Dedifferentiated amniotic fluid mesenchymal stem cell (primary cell): ENCODE measurements around the gene PRKCSH.
"Not testable (repeated sequence)": the region's sequence is repeated elsewhere in the genome, so short reads cannot be mapped to it uniquely, and the experiment has no call there.

Source experiments
- DNase-seq: peaks from one replicate; pipeline ENCODE4 v3.0.0-alpha.2; 2016; ENCODE audit errors: extremely low spot score

PRKCSH gene, protein sequence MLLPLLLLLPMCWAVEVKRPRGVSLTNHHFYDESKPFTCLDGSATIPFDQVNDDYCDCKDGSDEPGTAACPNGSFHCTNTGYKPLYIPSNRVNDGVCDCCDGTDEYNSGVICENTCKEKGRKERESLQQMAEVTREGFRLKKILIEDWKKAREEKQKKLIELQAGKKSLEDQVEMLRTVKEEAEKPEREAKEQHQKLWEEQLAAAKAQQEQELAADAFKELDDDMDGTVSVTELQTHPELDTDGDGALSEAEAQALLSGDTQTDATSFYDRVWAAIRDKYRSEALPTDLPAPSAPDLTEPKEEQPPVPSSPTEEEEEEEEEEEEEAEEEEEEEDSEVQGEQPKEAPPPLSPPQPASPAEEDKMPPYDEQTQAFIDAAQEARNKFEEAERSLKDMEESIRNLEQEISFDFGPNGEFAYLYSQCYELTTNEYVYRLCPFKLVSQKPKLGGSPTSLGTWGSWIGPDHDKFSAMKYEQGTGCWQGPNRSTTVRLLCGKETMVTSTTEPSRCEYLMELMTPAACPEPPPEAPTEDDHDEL

DNA sequence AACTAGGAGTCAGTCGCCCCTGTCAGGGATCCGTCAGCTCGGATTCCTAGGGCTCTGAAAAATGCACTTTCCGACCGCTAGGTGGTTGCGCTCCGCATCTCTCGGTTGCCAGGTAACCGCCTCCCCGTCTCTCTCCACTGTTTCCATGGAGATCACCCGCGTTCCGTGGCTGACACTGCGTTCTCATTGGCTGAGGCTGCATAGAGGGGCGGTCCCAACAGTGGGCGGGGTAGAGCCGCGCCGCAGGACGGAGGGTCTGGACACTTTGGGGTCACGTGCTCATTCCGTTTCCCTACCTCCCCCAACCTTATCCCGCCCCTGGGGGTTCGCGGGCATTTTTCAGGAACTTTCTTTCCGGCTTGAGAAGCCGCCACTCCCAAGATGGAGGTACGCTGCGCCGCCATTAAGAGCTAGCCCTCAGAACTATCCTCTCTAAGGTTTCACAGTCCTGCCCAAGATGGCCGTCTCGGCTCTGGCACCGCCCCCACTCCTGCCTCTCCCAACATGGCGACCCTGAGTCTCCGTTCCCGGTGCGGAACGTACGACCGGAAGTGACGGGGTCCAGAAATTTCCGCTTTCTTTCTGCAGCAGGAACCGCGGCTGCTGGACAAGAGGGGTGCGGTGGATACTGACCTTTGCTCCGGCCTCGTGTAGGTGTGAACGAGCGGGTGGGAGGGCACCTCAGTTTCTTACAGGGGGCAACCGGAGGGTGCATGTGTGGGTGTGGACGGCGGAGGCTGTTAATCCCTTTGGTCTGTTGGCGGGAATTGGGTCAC lies at the start of gene PRKCSH, which contains the start of gene ODAD3:
Gene PRKCSH, plus strand, starts transcription at position 579 of the 776 bp plus-strand sequence. CDS start 483 bp downstream, outside the sequence.
Gene ODAD3, minus strand, starts transcription at position 65 of the 776 bp plus-strand sequence. CDS start 105 bp downstream, outside the sequence.
- peak; percentile 99 for DNase-seq

DNA sequence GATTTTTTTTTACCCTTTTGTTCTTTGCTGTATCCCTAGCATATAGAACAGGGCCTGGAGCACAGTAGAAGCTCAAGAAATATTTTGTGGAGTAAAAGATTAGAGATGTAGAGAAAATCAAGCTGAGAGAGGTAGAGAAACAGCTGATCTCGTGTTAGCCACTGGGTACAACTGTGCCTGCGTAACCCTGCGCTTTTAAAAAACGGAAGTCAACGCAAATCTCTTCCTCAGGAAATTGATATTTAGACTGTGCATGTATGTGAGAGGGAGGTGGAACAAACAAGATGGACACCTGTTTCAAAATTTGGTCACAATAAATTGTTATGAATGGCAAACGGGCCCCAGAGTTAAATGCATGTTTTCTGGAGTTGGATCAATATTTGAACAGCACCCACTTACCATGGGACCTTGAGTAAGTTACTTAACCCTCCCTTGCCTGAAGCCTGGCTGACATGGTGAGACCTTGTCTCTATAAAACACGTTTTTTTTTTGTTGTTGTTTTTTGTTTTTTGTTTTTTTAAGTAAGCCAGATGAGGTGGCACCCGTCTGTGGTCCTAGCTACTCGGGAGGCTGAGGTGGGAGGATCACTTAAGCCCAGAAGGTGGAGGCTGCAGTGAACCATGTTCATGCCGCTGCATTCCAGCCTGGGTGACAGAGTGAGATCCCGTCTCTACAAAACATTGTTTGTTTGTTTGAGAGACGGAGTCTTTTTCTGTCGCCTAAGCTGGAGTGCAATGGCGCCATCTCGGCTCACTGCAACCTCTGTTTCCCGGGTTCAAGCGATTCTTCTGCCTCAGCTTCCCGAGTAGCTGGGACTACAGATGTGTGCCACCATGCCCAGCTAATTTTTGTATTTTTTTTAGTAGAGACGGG lies 48.0 kb upstream of the PRKCSH start:
- DNase-seq, result no peak

DNA sequence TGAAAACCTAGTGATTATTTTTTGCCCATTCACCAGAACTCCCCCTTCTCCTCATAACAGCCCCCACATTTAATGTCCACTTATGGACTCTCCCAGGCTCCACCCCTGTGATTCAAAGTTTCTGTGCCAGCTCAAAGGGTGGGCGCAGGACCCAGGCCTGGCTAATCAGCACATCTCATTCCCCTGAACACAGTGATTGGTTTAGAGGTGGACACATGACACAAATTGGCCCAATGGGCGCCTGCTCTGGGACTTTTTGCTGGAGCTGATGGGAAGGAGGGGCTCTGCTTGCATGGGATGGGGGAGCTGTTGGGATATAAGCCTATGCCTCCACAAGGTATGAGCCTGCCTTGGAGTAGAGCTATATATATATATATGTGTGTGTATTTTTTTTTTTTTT lies 45.1 kb upstream of the PRKCSH start:
- no peak for DNase-seq

DNA sequence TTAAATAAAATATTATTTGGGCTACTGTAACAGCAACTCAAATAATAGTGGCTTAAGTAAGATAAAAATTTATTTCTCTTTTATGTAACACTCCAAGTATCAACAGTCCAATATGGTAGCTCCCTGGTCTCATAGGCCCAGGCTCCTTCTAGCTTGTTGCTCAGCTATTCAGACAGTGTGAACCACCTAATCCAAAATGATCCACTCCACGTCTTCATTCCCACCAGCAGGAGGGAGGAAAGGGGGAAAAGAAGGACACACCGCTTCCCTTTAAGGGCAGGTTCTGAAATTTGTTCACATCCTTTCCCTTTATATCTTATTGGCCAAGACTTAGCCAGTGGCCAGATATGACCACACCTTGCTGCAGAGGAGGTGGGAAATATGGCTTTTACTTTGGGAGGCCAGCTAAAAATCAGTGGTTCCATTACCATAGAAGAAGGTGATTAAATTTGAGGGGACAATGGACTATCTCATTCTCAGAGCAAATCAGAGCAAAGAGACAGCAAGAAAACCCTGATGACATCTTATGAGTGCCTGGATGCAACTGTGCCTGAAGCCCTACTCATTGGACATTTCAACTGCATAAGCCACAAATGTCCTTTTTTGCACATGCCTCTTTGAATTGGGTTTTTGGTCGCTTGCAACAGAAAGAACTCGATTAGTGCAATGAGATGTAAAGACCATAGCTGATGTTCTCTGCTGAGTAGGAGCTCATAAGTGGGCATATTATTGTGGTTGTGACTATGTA lies 44.3 kb upstream of the PRKCSH start:
- no peak for DNase-seq

DNA sequence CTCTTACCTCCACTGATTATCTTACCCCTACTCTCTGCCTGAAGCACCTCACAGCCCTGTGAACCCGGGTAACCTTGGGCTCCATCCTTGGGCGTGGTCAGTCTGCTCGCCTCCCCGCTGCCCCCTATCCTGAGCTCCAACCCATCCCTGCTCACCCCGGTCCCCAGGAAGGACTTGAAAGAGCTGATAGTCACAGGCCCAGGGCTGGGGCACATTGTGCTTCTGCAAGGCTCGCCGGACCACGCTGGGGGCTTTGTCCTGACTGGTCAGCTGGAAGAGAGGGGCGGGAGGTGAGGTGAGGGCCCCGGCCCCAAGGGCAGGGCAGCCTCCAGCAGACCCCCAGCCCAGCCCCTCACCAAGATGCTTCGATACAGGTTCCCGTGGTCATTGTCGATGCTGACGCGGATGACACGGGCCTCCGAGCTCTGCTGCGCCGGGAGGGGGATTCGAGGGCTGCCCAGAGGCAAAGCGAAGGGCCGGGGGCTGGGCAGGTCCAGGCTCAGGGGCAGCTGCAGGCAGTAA lies 38.3 kb upstream of the PRKCSH start:
- no peak for DNase-seq

DNA sequence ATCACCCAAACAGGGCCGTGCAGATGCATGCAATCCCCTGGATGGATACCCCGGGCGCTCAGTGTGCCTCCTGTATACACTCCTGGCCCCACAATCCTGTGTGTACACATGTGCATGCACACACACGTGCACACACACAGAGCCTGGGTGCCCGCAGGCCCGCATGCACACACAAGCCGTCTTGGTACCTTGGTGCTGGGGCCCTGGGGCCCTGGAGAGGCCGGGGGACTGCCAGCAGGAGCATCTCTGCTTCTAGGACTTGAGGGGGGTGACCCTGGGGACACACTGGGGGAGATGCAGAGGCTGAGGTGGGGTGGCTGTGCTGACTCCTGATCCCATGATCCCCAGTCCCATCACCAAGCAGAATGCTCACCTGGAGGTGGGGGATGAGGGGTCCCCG lies 35.8 kb upstream of the PRKCSH start:
- no peak for DNase-seq

DNA sequence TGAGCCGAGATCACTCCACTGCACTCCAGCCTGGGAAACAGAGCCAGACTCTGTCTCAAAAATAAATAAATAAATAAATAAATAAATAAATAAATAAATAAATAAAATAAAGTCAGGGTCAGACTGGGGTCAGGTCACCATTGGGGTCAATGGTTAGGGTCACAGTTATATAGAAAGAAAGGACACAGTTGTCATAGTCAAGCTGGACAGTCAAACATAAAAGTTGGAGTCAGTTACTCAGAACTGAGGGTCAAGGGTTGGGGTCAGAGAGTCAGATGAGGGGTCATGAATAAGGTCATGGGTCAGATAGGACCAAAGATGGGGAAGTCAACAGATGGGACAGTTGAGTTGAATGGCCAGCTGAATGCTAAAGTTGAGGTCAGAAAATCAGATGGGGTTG lies 34.6 kb upstream of the PRKCSH start:
- no peak for DNase-seq

DNA sequence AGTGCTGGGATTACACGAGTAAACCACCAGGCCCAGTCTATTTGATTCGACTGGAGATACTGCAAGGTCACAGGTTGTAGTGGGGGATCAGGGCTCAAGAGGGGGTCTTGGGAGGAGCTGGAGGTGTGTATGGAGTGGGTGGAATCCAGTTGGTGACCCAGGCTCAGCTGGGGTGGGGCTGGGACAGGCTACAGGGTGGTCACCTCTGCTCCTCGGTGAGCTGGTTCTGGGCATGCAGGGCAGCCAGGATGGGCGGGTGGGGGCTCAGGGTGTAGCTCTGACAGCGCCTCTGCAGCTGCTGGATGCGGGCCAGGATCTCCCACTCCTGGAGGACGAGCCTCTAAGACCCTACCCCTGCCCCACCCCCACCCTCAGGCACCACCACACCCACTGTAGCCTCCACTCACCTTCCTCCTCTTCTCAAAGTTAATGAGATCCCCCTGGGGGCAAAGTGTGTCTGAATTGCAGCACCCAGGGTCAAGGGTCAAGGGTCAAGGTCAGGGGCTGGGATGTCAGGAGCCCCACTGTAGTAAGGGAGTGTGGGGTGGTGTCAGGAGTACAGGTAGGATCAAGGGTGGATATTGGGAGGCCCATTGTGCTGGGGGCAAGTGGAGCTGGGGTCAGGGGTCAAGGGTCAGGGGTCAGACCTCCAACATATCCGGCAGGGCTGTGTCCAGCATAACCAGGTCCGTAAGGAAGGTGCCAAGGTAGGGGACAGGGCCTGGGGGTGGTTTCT lies 33.5 kb upstream of the PRKCSH start:
- no peak for DNase-seq

DNA sequence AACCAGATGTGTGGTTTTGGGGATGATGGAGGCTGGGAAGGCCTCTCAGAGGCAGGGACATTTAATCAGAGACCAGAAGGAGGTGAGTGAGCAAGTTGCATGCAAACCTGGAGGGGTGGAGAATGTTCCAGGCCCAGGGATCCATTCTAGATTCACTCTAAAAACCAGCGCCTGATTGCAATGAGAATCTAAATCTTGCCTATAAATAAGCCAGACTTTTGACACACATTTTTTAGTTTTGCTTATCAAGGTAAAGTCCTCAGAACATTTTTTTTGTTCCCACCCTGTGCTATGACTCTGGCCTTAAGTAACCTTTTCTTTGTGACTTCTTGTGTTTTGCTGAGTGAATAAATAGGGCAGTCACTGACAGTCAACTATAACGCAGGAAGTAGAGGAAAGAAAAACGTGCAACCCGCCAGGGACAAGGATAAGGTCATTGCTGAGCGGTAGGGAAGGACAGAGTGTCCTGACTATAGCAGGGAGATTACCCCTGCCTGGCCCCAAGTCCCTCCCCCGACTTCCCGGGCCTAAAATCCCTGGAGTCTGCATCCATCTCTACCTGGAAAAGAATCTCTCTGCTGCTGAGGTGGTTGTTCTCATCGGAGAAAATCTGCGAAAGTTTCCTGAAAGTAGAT lies 30.7 kb upstream of the PRKCSH start:
- no peak for DNase-seq

DNA sequence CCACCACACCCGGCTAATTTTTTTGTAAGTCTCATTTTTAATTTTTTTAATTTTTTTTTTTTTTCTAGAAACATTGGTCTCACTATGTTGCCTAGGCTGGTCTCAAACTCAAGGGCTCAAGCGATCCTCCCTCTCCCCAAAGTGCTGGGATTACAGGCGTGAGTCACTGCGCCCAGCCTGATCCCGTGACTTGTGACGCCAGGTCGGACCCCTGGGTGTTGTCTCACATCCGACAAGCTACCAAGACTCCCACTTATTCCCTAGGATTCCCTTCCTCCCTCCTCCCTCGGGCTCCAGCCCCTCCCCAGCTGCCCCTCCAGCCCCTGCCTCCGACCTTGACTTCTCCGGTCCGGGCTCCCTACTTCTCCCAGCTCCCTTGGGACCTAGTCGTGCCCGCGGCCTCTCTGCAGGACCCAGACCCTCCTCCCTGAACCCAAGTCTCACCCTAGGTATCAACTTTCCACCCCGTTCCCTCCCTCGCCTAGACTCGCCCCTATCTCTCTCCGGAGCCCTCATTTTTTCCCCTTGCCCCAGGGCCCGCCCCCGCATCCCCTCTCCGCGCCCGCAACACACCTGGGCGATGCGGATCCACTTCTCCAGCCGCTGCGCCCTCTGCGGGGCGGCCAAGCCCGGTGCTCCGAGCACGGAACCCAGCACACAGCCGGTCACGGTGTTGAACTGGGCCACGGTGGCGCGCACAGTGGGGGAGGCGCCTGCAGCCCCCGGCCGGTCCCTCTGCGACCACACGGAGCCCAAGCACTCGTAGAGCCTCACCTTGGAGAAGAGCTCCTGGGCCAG lies 29.4 kb upstream of the PRKCSH start:
- no peak for DNase-seq

DNA sequence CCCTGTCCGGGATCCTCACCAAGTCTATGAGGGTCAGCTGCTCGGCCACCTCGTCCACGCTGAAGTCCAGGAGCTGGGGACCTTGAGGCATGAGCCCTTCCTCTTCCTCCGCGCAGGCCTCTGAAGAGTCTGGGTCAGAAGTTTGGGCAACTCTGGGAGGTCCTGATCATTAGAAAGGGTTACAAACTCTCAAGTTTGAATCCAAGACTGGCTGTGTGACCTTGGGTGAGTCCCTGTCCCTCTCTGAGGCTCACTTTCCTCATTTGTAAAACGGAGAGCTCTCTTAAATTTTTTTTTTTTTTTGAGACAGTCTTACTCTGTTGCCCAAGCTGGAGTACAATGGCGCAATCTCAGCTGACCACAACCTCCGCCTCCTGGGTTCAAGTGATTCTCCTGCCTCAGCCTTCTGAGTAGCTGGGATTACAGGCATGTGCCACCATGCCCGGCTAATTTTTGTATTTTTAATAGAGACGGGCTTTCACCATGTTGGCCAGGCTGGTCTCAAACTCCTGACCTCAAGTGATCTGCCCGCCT lies 28.7 kb upstream of the PRKCSH start:
- not testable (repeated sequence) for DNase-seq

DNA sequence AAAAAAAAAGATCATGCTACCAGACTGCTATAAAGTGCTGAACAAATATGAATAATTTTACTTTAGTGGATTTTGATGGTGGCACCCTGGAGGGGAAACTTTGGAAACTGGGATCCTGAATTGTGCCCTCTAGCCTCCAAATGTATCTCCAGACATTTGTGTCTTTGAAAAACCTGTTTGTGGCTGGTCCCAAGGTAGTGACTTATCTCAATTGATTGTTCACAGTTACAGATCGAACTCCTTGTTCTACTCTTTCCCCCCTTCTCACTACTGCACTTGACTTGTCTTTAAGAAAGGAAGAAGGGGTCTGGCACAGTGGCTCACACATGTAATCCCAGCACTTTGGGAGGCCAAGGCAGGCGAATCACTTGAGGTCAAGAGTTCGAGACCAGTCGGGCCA lies 26.8 kb upstream of the PRKCSH start:
- DNase-seq, result no peak

DNA sequence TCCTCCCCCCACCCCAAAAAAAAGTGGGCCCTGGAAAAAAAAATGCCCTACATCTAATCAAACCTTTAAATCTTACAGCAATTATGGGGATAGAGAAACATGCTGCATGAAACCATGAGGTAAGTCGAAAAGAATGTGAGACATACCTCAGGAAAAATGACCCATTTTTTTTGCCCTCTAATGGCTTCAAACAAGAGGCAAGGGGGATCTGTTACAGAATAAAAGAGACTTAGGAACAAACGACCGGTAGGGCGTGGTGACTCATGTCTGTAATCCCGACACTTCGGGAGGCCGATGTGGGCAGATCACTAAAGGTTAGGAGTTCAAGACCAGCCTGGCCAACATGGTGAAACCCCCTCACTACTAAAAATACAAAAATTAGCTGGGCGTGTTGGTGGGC lies 24.8 kb upstream of the PRKCSH start:
- no peak for DNase-seq

DNA sequence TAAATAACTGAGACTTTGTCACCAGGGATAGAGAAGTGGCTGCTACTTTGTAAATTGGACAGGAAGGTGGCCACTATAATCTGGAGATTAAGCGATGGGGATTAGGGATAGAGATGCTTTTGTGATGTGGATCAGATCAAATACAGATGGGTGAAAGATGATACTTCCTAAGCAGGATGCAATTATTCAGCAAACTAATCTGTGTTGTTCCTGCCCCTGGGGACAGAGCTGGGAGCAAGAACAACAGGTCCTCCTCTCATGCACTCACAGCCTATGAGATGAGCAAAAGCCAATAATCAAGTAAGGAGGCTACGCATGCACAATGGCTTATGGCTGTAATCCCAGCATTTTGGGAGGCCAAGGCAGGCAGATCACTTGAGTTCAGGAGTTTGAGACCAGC lies 20.9 kb upstream of the PRKCSH start:
- DNase-seq, result no peak

DNA sequence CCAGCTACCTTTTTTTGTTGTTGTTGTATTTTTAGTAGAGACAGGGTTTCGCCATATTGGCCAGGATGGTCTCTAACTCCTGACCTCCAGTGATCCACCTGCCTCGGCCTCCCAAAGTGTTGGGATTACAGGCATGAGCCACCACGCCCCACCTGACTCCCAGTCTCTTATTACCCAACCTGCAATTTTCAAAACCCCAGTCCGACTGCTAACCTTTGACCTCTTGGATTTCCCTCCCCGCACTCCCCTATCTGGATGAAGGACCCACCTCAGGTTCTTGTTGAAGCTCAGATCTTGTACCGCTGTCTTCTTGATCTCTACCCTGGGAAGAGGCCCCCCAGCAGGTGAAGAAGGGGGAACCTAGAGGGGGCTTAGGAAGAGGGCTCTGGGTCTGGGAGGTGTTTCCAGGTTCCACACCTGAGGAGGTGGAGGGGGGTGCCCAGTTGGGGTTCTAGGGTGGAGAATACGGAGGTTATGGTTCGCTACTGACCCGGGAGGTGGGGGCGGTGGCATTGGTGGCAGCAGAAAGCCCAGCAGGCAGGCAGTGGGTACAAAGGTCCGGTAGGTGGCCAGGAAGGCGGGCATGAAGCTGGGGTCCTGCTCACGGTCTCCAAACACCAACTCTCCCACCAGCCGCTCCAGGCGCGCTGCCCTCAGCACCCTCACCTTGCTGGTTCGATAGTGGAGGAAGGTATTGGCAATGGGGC lies 18.9 kb upstream of the PRKCSH start:
- DNase-seq, result no peak

DNA sequence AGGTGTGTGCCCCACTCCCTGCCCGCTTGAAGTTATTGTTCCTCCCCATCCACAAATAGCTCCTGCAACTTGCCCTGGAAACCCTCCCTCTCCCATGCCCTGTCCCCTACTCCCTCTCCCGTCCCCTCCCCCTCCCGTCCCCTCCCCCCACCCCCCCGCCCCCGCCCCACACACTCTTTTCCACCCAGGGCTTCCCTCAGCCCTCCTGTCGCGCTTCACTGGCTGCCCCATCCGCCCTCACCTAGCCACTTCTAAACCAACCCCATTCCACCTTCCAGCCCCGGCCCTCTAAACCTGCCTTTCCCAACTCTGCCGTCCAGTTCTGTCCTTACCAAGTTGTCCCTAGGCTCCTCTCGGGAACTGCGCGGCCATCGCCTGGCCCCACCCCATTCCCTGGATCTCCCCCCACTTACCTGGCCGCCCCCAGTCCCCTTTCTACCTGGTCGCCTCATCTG lies 17.3 kb upstream of the PRKCSH start:
- DNase-seq, result no peak
